ENCODE measurements around the gene CCDC88B. TPM values are rescaled to one million over a fixed set of nuclear protein-coding genes. Genes with fewer than 3 reads are reported as not detected.

Gene CCDC88B
- total and polyA plus RNA-seq, 9 of the 15 experiments (the other 6 are each of a cell fraction or from before 2014, with no cell fraction given): 0.13 to 18.1 (median 7.9) TPM

DNA sequence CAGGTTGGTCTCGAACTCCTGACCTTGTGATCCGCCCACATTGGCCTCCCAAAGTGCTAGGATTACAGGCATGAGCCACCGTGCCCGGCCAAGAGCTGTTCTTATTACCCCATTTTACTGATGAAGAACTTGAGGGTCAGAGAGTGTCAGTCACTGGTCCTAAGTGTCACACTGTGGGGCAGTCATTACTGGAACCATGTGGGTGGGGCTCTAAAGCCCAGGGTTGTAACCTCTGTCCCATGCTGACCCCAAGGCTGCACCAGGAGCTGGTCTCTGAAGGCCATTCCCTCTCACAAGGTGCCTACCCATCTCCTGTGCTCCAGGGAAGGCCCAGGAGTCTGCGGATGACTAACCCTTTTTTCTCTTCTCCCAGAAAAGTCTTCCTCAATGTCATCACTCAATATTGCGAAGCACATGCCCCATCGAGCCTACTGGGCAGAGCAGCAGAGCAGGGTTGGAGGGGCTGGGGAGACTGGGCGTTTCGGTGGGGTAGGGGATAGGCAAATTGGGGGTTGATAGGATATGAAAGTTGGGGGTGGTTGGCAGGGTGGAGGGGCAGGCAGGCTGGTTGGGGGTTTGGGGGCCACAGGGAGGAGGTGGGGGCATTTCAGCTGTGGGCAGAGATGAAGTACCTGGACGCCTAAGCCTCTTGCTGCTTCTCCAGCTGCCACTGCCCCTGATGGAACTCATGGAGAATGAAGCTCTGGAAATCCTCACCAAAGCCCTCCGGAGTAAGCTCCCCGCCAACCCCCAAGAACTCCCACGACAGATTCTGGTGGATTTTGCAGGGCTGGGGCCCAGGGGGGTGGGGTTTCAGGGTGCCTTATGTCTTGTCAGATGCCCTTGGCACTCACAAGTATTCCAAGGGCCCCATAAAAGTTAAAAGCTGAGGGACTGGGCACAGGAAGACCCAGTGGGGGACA, 36.6 kb upstream of the CCDC88B start:
- in situ Hi-C loops (cut with MboI) (no loop called here), intact Hi-C loops (cut with micrococcal nuclease) (loop anchor here (1.0 to 10.0 kb wide), 6 partner anchors 33 to 469 kb away; partner anchors contain the start of genes FKBP2, MARK2, PPP1R14B and STIP1)
- peaks cover 20% of the 10 kb centered on the region; the same call in 2 of the 3 replicates for H3K36me3 ChIP-seq (ENCODE audit: control insufficient read depth, insufficient read depth, low read length)
- H3K27me3 ChIP-seq (ENCODE audit: control insufficient read depth in 2 of 2, insufficient read depth in 2 of 2, low read length in 2 of 2): peaks cover 1 to 2% of the 10 kb centered on the region in 2 experiments; a peak in 4 of 5 replicates
- WGBS (ENCODE audit: insufficient coverage, low coverage, missing lambda C conversion rate): 97% methylated on average over 7 of the region's 13 CpGs
- H3K9ac ChIP-seq (ENCODE audit: insufficient read depth in 1 of 2, low read depth in 2 of 2, low read length in 2 of 2): peak overlapping the region; percentile 94 to 100
- CTCF ChIA-PET (ENCODE audit: low intra/inter-chr PET ratio): interaction anchor here (1.4 kb wide), 1 partner anchor 99 kb away, joined by 10 read pairs; no protein-coding TSS in a partner anchor
- BruUV-seq (replicated peaks): no TSS peak
- peaks cover 5% of the 10 kb centered on the region for H3K9me1 ChIP-seq (ENCODE audit: control insufficient read depth, insufficient read depth, low read length)
- no peaks in the 10 kb centered on the region; the same call in 1 of the 2 replicates for H4K20me1 ChIP-seq (replicated peaks; ENCODE audit: control insufficient read depth, insufficient read depth, low read length)
- 0 out of 2 replicates have a peak overlapping the region, but pooled peaks have one; percentile 24 for H2AFZ ChIP-seq (ENCODE audit: low read depth, low read length)
- H3K27ac ChIP-seq (ENCODE audit: extremely low read depth, low read depth, low read length): peak overlapping the region; percentile 100; the same call in 2 of the 3 replicates
- FAIRE-seq (peak; percentile 23), ATAC-seq (no peak), DNase-seq (ENCODE audit: extremely low read depth in 1 of 4, low spot score in 3 of 4) (no peak)
- no peaks in the 10 kb centered on the region for H3K9me3 ChIP-seq (replicated peaks; ENCODE audit: control insufficient read depth, insufficient read depth, low read depth, low read length)
- H3K4me2 ChIP-seq (ENCODE audit: insufficient read depth, low read length): peak overlapping the region; percentile 93
- H3K79me2 ChIP-seq (ENCODE audit: control insufficient read depth, insufficient read depth, low read length): peaks cover 30% of the 10 kb centered on the region
- peaks cover 32 to 59% of the 10 kb centered on the region in 2 experiments for H3K4me1 ChIP-seq (replicated peaks in 1 of 2; ENCODE audit: control insufficient read depth in 2 of 2, insufficient read depth in 2 of 2, low read length in 2 of 2)
- POLR2A ChIA-PET: interaction anchor here (0.6 to 5.8 kb wide), 12 partner anchors 14 to 145 kb away, joined by 3 to 68 read pairs (median 4); partner anchors contain the start of genes FERMT3 and PRDX5
- no peak overlapping the region for H3K4me3 ChIP-seq
- TF ChIP-seq, protein P1, sequence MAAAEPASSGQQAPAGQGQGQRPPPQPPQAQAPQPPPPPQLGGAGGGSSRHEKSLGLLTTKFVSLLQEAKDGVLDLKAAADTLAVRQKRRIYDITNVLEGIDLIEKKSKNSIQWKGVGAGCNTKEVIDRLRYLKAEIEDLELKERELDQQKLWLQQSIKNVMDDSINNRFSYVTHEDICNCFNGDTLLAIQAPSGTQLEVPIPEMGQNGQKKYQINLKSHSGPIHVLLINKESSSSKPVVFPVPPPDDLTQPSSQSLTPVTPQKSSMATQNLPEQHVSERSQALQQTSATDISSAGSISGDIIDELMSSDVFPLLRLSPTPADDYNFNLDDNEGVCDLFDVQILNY (CRISPR knock-in tag; IDR thresholded peaks at IDR 0.05): no peak
- TF ChIP-seq, protein P2, sequence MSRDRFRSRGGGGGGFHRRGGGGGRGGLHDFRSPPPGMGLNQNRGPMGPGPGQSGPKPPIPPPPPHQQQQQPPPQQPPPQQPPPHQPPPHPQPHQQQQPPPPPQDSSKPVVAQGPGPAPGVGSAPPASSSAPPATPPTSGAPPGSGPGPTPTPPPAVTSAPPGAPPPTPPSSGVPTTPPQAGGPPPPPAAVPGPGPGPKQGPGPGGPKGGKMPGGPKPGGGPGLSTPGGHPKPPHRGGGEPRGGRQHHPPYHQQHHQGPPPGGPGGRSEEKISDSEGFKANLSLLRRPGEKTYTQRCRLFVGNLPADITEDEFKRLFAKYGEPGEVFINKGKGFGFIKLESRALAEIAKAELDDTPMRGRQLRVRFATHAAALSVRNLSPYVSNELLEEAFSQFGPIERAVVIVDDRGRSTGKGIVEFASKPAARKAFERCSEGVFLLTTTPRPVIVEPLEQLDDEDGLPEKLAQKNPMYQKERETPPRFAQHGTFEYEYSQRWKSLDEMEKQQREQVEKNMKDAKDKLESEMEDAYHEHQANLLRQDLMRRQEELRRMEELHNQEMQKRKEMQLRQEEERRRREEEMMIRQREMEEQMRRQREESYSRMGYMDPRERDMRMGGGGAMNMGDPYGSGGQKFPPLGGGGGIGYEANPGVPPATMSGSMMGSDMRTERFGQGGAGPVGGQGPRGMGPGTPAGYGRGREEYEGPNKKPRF (IDR thresholded peaks at IDR 0.05; ENCODE audit: low read depth, low read length): no peak
- TF ChIP-seq HDAC3 (IDR thresholded peaks at IDR 0.05; ENCODE audit: borderline replicate concordance, partially characterized antibody) (no peak), EGR1 (conservative IDR thresholded peaks at IDR 0.05) (peak; percentile 26; the same call in 1 of the 2 replicates), BRD9 (IDR thresholded peaks at IDR 0.05; ENCODE audit: low read depth, partially characterized antibody) (no peak), CBX3 (IDR thresholded peaks at IDR 0.05; ENCODE audit: borderline replicate concordance in 1 of 2, low read length in 2 of 2) (no peak), HDAC1 (IDR thresholded peaks at IDR 0.05) (no peak), POLR2AphosphoS2 (IDR thresholded peaks at IDR 0.05; ENCODE audit: low read length) (no peak), NR2C1 (IDR thresholded peaks at IDR 0.05) (peak; percentile 20; the same call in 1 of the 2 replicates), NR2C1 (tag; IDR thresholded peaks at IDR 0.05) (no peak), E2F3 (CRISPR knock-in tag; IDR thresholded peaks at IDR 0.05) (no peak)
- TF ChIP-seq, protein P3, sequence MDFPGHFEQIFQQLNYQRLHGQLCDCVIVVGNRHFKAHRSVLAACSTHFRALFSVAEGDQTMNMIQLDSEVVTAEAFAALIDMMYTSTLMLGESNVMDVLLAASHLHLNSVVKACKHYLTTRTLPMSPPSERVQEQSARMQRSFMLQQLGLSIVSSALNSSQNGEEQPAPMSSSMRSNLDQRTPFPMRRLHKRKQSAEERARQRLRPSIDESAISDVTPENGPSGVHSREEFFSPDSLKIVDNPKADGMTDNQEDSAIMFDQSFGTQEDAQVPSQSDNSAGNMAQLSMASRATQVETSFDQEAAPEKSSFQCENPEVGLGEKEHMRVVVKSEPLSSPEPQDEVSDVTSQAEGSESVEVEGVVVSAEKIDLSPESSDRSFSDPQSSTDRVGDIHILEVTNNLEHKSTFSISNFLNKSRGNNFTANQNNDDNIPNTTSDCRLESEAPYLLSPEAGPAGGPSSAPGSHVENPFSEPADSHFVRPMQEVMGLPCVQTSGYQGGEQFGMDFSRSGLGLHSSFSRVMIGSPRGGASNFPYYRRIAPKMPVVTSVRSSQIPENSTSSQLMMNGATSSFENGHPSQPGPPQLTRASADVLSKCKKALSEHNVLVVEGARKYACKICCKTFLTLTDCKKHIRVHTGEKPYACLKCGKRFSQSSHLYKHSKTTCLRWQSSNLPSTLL (IDR thresholded peaks at IDR 0.05): no peak
- TF ChIP-seq, protein P4, sequence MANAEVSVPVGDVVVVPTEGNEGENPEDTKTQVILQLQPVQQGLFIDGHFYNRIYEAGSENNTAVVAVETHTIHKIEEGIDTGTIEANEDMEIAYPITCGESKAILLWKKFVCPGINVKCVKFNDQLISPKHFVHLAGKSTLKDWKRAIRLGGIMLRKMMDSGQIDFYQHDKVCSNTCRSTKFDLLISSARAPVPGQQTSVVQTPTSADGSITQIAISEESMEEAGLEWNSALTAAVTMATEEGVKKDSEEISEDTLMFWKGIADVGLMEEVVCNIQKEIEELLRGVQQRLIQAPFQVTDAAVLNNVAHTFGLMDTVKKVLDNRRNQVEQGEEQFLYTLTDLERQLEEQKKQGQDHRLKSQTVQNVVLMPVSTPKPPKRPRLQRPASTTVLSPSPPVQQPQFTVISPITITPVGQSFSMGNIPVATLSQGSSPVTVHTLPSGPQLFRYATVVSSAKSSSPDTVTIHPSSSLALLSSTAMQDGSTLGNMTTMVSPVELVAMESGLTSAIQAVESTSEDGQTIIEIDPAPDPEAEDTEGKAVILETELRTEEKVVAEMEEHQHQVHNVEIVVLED (CRISPR knock-in tag; IDR thresholded peaks at IDR 0.05): no peak
